HepG2 (cell line): ENCODE results near the gene MIEF1. TPM values are rescaled to one million over a fixed set of nuclear protein-coding genes. Genes with fewer than 3 reads are reported as not detected.

ENCODE experiments used
- EEA1 ChIP-seq: sonication (generic); formaldehyde crosslinking; IDR thresholded peaks from 2 replicates; pipeline ENCODE4 v1.5.1; 2020; ENCODE audit warnings: mild to moderate bottlenecking, missing genetic modification reagents, borderline replicate concordance
- GABPB1 ChIP-seq: IDR thresholded peaks from 2 replicates; pipeline ENCODE4 v1.6.1; 2016; ENCODE audit warnings: mild to moderate bottlenecking, missing genetic modification reagents, moderate library complexity, missing compliant biosample characterization
- HNRNPK ChIP-seq: fragments of 200-400 bp; formaldehyde crosslinking; IDR thresholded peaks from 2 replicates; pipeline ENCODE4 v1.6.1; 2018; ENCODE audit warnings: low read length, low read depth, moderate library complexity, mild to moderate bottlenecking; ENCODE audit not compliant: poor library complexity, severe bottlenecking
- MIXL1 ChIP-seq: IDR thresholded peaks from 2 replicates; pipeline ENCODE4 v1.6.1; 2016
- RBFOX2 ChIP-seq: fragments of 200-400 bp; formaldehyde crosslinking; IDR thresholded peaks from 2 replicates; pipeline ENCODE4 v1.6.1; 2017; ENCODE audit warnings: low read depth, mild to moderate bottlenecking, low read length
- SRSF1 ChIP-seq: fragments of 200-400 bp; formaldehyde crosslinking; optimal IDR thresholded peaks from 2 replicates; pipeline ENCODE3; 2017; ENCODE audit warnings: mild to moderate bottlenecking, low read depth, low read length, moderate library complexity
- SSRP1 ChIP-seq: IDR thresholded peaks from 2 replicates; pipeline ENCODE4 v1.6.1; 2016; ENCODE audit warnings: control low read depth
- XRCC5 ChIP-seq: fragments of 200-400 bp; formaldehyde crosslinking; optimal IDR thresholded peaks from 2 replicates; pipeline ENCODE3; 2017; ENCODE audit warnings: mild to moderate bottlenecking, low read length
- YY1 ChIP-seq: IDR thresholded peaks from 2 replicates; pipeline ENCODE4 v1.6.1; 2011; ENCODE audit warnings: low read length, low read depth, moderate library complexity, mild to moderate bottlenecking; ENCODE audit not compliant: insufficient read depth, insufficient replicate concordance
- ZNF430 ChIP-seq: sonication (generic); formaldehyde crosslinking; IDR thresholded peaks from 2 replicates; pipeline ENCODE4 v1.9.0; 2021; ENCODE audit warnings: mild to moderate bottlenecking, missing genetic modification reagents
- ZNF432 ChIP-seq: sonication (generic); formaldehyde crosslinking; IDR thresholded peaks from 2 replicates; pipeline ENCODE4 v1.5.0; 2020; ENCODE audit warnings: missing genetic modification reagents, mild to moderate bottlenecking, borderline replicate concordance
- ZNF598 ChIP-seq: sonication (generic); formaldehyde crosslinking; IDR thresholded peaks from 2 replicates; pipeline ENCODE4 v1.5.1; 2020; ENCODE audit warnings: mild to moderate bottlenecking, missing genetic modification reagents, borderline replicate concordance
- ZNF816 ChIP-seq: sonication (generic); formaldehyde crosslinking; IDR thresholded peaks from 2 replicates; pipeline ENCODE4 v1.8.0; 2022; ENCODE audit warnings: missing genetic modification reagents, mild to moderate bottlenecking, borderline replicate concordance
- ZNF850 ChIP-seq: sonication (generic); formaldehyde crosslinking; conservative IDR thresholded peaks from 2 replicates; pipeline ENCODE4 v1.9.0; 2021; ENCODE audit warnings: mild to moderate bottlenecking, missing genetic modification reagents
- ZNF883 ChIP-seq: sonication (generic); formaldehyde crosslinking; IDR thresholded peaks from 2 replicates; pipeline ENCODE4 v1.5.1; 2020; ENCODE audit warnings: mild to moderate bottlenecking, missing genetic modification reagents; ENCODE audit errors: not compliant biosample characterization
- polyA plus RNA-seq, 8 experiments: library from polyadenylated mRNA; depleted of rRNA in 3 of 8; stranded (reverse) in 7 of 8; unstranded in 1 of 8; fragments of >200 nt; fragmentation: Illumina TruSeq in 4 of 8; extraction: Trizol in 4 of 8; gene quantifications; 2 replicates each; pipeline versions ENCODE4 v1.2.1 to v1.2.3, GENCODE V29; 2011 to 2016; ENCODE audit warnings: low read depth in 4 of 8, missing spikeins in 1 of 8, mixed read lengths in 1 of 8; ENCODE audit not compliant: insufficient read depth in 1 of 8
- total RNA-seq, 5 experiments: library from RNA; depleted of rRNA; stranded (reverse); fragments of >200 nt; fragmentation: Illumina TruSeq; extraction: Trizol; gene quantifications; 2 replicates each; pipeline ENCODE4 v1.2.3, GENCODE V29; 2016; ENCODE audit warnings: low read depth in 1 of 5
- TF ChIP-seq, protein P1 (sequence below): IDR thresholded peaks from 2 replicates; pipeline ENCODE4 v1.6.1; 2018; ENCODE audit warnings: missing genetic modification reagents
- TF ChIP-seq, protein P2 (sequence below): IDR thresholded peaks from 2 replicates; pipeline ENCODE4 v1.6.1; 2016; ENCODE audit warnings: mild to moderate bottlenecking, missing biosample characterization, missing genetic modification reagents
- TF ChIP-seq, protein P3 (sequence below): sonication (generic); formaldehyde crosslinking; IDR thresholded peaks from 2 replicates; pipeline ENCODE4 v1.4.0; 2020; ENCODE audit warnings: low read depth, mild to moderate bottlenecking, missing genetic modification reagents
- TF ChIP-seq, protein P4 (sequence below): IDR thresholded peaks from 2 replicates; pipeline ENCODE4 v1.4.0; 2020; ENCODE audit warnings: mild to moderate bottlenecking, missing genetic modification reagents
- TF ChIP-seq, protein P5 (sequence below): IDR thresholded peaks from 2 replicates; pipeline ENCODE4 v1.6.1; 2012; ENCODE audit warnings: low read depth, low read length, improper control_type of control experiment

Gene MIEF1
- total and polyA plus RNA-seq, 2 of the 13 experiments (the other 11 are each of a cell fraction or from before 2014, with no cell fraction given): 21.7 to 34.8 TPM

DNA sequence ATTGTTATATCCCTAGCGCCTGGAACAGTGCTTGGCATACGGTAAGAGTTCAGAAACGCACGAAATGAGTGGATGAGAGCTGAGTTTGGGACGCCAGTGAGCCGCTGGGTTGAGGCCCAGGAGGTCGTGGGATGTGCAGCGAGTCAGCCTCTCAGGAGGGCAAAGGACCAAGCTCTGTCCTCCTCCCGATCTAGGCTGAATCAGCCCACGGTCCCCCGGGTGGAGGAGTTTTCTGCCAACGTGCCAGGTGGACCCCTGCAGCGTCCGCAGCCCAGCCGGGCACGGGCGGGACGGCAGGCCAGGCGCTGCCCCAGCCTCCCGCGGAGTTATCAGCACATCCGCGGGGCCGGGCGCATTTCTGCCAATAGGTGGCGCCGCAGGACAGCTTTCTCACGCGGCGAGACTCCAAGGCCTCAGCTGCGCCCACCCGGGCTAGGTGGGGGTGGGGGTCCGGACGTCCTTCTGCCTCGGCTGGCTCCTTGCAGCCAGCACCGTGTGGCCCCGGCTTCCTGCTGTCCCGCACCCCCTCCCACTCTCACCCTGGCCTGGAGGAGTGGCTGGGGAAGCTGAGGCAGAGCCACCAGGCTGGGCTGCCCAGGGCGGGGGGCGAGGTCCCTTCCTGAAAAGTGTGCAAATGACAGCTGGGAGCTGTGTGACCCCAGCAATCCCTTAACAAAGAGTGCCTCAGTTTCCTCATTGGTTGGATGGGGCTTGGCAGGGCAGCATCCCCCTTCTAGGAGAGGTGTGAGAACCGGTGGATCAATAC is 32.7 kb downstream of the MIEF1 start (continued):
- TF ChIP-seq SSRP1 (CRISPR knock-in tag): 0 out of 2 replicates have a peak, but pooled peaks have one; percentile 63
- peak; percentile 69; the same call in 1 of the 2 replicates for TF ChIP-seq GABPB1 (CRISPR knock-in tag)
- TF ChIP-seq ZNF432 (CRISPR knock-in tag): no peak
- 0 out of 2 replicates have a peak, but pooled peaks have one; percentile 55 for TF ChIP-seq ZNF430
- no peak for TF ChIP-seq ZNF883 (CRISPR knock-in tag)
- TF ChIP-seq EEA1 (CRISPR knock-in tag): peak; percentile 14; the same call in 1 of the 2 replicates
- TF ChIP-seq, protein P1, sequence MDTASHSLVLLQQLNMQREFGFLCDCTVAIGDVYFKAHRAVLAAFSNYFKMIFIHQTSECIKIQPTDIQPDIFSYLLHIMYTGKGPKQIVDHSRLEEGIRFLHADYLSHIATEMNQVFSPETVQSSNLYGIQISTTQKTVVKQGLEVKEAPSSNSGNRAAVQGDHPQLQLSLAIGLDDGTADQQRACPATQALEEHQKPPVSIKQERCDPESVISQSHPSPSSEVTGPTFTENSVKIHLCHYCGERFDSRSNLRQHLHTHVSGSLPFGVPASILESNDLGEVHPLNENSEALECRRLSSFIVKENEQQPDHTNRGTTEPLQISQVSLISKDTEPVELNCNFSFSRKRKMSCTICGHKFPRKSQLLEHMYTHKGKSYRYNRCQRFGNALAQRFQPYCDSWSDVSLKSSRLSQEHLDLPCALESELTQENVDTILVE (CRISPR knock-in tag): no peak
- peak; percentile 48; the same call in 1 of the 2 replicates for TF ChIP-seq MIXL1
- peak; percentile 42 for TF ChIP-seq YY1
- TF ChIP-seq, protein P2, sequence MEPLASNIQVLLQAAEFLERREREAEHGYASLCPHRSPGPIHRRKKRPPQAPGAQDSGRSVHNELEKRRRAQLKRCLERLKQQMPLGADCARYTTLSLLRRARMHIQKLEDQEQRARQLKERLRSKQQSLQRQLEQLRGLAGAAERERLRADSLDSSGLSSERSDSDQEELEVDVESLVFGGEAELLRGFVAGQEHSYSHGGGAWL (CRISPR knock-in tag): peak; percentile 66; the same call in 1 of the 2 replicates
- TF ChIP-seq HNRNPK: peak; percentile 19
- TF ChIP-seq, protein P3, sequence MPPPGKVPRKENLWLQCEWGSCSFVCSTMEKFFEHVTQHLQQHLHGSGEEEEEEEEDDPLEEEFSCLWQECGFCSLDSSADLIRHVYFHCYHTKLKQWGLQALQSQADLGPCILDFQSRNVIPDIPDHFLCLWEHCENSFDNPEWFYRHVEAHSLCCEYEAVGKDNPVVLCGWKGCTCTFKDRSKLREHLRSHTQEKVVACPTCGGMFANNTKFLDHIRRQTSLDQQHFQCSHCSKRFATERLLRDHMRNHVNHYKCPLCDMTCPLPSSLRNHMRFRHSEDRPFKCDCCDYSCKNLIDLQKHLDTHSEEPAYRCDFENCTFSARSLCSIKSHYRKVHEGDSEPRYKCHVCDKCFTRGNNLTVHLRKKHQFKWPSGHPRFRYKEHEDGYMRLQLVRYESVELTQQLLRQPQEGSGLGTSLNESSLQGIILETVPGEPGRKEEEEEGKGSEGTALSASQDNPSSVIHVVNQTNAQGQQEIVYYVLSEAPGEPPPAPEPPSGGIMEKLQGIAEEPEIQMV: peak; percentile 83; the same call in 1 of the 2 replicates
- TF ChIP-seq, protein P4, sequence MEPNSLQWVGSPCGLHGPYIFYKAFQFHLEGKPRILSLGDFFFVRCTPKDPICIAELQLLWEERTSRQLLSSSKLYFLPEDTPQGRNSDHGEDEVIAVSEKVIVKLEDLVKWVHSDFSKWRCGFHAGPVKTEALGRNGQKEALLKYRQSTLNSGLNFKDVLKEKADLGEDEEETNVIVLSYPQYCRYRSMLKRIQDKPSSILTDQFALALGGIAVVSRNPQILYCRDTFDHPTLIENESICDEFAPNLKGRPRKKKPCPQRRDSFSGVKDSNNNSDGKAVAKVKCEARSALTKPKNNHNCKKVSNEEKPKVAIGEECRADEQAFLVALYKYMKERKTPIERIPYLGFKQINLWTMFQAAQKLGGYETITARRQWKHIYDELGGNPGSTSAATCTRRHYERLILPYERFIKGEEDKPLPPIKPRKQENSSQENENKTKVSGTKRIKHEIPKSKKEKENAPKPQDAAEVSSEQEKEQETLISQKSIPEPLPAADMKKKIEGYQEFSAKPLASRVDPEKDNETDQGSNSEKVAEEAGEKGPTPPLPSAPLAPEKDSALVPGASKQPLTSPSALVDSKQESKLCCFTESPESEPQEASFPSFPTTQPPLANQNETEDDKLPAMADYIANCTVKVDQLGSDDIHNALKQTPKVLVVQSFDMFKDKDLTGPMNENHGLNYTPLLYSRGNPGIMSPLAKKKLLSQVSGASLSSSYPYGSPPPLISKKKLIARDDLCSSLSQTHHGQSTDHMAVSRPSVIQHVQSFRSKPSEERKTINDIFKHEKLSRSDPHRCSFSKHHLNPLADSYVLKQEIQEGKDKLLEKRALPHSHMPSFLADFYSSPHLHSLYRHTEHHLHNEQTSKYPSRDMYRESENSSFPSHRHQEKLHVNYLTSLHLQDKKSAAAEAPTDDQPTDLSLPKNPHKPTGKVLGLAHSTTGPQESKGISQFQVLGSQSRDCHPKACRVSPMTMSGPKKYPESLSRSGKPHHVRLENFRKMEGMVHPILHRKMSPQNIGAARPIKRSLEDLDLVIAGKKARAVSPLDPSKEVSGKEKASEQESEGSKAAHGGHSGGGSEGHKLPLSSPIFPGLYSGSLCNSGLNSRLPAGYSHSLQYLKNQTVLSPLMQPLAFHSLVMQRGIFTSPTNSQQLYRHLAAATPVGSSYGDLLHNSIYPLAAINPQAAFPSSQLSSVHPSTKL (CRISPR knock-in tag): peak; percentile 23; the same call in 1 of the 2 replicates
- peak; percentile 41; the same call in 1 of the 2 replicates for TF ChIP-seq ZNF598 (CRISPR knock-in tag)
- TF ChIP-seq ZNF850 (CRISPR knock-in tag): no peak
- no peak for TF ChIP-seq SRSF1
- no peak for TF ChIP-seq ZNF816
- TF ChIP-seq, protein P5, sequence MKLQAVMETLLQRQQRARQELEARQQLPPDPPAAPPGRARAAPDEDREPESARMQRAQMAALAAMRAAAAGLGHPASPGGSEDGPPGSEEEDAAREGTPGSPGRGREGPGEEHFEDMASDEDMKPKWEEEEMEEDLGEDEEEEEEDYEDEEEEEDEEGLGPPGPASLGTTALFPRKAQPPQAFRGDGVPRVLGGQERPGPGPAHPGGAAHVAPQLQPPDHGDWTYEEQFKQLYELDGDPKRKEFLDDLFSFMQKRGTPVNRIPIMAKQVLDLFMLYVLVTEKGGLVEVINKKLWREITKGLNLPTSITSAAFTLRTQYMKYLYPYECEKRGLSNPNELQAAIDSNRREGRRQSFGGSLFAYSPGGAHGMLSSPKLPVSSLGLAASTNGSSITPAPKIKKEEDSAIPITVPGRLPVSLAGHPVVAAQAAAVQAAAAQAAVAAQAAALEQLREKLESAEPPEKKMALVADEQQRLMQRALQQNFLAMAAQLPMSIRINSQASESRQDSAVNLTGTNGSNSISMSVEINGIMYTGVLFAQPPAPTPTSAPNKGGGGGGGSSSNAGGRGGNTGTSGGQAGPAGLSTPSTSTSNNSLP: 0 out of 2 replicates have a peak, but pooled peaks have one; percentile 20
- peak; percentile 56 for TF ChIP-seq RBFOX2
- TF ChIP-seq XRCC5: peak; percentile 42
